ENCODE measurements around the gene CLPSL1.

The CLPSL1 gene

DNA sequence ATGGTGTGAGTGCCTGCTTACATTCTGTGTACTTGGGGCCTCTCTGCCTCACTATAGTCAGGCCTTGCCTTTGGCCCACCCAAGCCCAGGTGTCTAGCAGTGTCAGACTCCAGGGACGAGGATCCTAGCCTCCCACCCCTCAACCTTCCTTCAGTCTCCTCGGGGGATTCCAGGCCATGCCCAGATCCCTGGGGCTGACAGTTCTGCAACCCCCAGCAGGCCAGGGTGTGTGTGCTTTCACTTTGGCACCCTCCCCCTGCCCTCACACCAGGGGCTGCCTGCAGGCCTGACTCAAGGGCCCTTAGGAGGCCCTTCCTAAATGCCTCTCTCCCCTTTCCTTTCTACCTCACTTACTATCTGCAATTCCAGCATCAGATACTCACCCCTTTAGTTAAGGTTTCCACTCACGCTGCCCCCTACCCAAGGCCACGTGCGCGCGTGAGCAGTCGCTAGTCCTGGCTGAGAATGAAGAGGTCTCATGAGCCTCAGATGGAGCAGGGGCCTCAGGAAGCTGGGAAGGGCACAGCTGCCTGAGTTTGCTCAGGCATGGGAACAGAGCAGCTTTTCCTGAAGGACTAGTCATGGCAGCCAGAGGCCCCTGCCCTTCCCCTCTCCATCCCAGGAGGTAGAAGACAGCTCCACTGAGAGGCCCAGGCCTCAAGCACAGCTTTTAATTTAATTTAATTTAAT is 17.2 kb downstream of the CLPSL1 start:
- DNase-seq (ENCODE audit: low read depth) = no peak

GRCh38 chr6:35798706-35799105 is 17.9 kb downstream of the CLPSL1 start:
- DNase-seq (ENCODE audit: low read depth) = no peak

- no peak for DNase-seq (ENCODE audit: low read depth)
These were observed 20.3 kb downstream of the CLPSL1 start for GRCh38 chr6:35801148-35801547.

GRCh38 chr6:35804996-35805736 is 24.3 kb downstream of the CLPSL1 start, which contains the start of gene LHFPL5:
TSS of gene LHFPL5 (plus strand) at chr6:35805352. CDS start at chr6:35805671, 319 bp downstream.
- no peak for DNase-seq (ENCODE audit: low read depth)

- no peak for DNase-seq (ENCODE audit: low read depth)
These were observed 27.9 kb downstream of the CLPSL1 start for GRCh38 chr6:35808688-35809087.

DNA sequence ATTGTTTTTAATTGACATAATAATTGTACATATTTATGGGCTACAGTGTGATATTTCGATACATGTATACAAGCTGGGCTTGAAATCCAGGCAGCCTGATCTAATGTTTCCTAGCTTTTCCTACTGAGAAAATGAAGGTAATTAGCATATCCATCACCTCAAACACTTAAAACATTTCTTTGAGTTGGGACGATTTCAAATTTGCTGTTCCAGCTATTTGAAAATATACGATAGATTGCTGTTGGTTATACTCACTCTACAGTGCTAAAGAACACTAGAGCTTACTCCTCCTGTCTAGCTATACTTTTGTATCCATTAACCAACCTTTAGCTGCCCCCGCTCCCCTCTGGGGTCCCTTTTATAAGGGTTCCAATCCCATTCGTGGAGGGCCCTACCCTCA is 29.0 kb downstream of the CLPSL1 start:
- no peak for DNase-seq (ENCODE audit: low read depth)

- peak; percentile 87 for DNase-seq (ENCODE audit: low read depth)
These were observed 30.3 kb downstream of the CLPSL1 start for GRCh38 chr6:35810971-35811698.

DNA sequence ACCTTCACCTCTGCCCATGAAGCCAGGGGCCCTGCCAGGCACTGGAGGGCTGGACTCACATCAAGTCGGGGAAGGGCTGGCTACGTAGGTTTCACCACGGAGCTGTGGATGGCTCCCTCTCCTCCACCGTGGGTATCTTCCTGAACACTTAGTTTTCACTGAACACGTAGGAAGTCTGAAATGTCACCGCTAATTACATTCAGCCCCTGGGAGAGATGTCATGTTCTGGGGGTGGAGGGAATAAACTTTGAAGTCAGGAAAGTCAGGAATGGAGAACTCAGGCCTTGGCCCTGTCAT is 30.8 kb downstream of the CLPSL1 start:
- no peak for DNase-seq (ENCODE audit: low read depth)

DNA sequence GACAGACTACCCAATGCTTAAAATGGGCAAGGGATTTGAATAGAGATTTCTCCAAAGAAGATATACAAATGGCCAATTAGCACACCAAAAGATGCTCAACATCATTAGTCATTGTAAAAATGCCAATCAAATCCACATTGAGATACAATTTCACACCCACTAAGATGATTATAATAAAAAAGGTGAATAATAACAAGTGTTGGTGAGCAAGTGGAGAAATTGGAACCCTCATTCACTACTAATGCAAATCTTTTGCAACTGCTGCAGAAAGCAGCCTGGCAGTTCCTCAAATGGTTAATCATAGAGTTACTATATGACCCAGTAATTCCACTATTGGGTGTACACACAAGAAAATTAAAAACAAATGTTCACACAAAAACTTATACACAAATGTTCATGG is 36.7 kb downstream of the CLPSL1 start:
- DNase-seq (ENCODE audit: low read depth) = no peak

DNA sequence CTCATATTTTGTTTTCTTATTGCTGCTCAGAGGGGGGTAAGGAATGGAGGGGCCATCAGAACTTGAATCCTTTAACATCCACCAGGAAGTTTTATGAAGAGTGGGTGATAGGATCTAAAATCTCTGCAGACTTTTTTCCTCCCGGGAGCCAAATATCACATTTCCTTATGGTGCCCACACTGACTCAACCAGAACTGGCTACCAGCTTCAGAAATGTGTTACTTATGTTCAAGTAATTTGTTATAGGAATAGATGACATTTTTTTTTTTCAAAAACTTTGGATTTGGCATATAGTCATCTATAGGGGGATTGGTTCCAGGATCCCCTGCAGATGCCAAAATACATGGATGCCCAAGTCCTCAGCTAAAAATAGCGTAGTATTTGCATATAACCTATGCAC is 42.8 kb downstream of the CLPSL1 start:
- no peak for DNase-seq (ENCODE audit: low read depth)

DNA sequence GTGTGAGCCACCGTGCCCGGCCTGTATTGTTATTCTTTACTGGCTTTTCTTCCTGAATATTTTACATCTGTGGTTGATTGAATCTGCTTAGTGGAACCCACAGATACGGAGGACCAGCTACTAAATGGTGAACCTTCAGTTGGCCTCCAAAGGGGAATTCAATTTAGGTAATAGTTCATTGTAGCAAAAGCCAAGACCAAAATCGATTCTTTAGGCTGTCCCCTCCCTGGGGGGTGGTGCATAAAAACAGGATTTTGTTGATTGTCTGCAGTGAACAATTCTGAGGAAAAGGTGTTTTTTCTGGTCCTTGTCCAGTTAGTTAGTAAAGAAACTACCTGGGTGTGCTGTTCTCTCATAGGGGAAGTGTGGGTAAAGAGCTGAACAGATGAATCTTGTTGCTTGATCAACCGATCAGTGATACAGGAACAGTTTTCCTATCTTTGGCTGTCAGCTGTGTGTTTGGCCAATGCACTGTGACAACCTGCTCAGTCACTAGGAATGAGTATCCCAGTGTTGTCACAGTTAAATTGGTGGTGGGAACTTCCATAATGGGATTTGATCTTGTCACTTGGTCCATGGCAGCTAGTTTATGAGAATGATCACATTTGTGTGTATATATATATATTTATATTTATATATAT is 43.9 kb downstream of the CLPSL1 start:
- DNase-seq (ENCODE audit: low read depth) = no peak

DNA sequence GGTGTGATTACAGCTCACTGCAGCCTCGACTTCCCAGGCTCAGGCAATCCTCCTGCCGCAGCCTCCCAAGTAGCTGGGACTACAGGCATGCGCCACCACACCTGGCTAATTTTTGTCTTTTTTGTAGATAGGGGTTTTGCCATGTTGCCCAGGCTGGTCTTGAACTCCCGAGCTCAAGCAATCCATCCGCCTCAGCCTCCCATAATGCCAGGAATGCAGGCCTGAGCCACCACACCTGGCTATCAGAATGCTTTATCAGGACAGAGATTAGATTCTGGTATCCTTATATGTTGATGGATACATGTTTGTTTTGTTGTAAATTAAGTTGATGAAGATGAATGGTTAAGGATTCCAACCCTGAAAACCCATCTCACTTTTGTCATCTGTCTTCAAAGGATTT is 48.5 kb downstream of the CLPSL1 start:
- DNase-seq (ENCODE audit: low read depth) = no peak

- DNase-seq (ENCODE audit: low read depth) = no peak
These were observed 50.6 kb downstream of the CLPSL1 start for GRCh38 chr6:35831257-35832007.

GRCh38 chr6:35833536-35833935 is 52.7 kb downstream of the CLPSL1 start:
- peak; percentile 54 for DNase-seq (ENCODE audit: low read depth)

Measured in amniotic epithelial cell (primary cell).